BJ (cell line): Measurements from ENCODE around the gene RRP12. TPM values are rescaled to one million over a fixed set of nuclear protein-coding genes. Genes with fewer than 3 reads are reported as not detected.

ENCODE experiments used
- CTCF ChIA-PET: fragments of 350-600 bp; formaldehyde crosslinking; extraction: SDS; loops from one replicate; lab custom pipeline; 2021; ENCODE audit warnings: antibody characterized with exemption, inconsistent platforms; lab: Yijun Ruan, JAX
- POLR2A ChIA-PET: fragments of 300-600 bp; sonication (Branson Sonifier 250); formaldehyde crosslinking; extraction: SDS; loops from one replicate; lab custom pipeline; 2021; ENCODE audit warnings: antibody characterized with exemption; lab: Charles Lee
- DNase-seq: peaks from one replicate; pipeline ENCODE4 v3.0.0-alpha.2; 2011; ENCODE audit warnings: low read depth
- H3K27me3 ChIP-seq: 2 replicates; pipeline ENCODE4 v1.6.0; 2011; ENCODE audit warnings: low read length; ENCODE audit not compliant: control insufficient read depth, insufficient read depth
- H3K36me3 ChIP-seq: 2 replicates; pipeline ENCODE4 v1.5.1; 2011; ENCODE audit warnings: low read length; ENCODE audit not compliant: control insufficient read depth, insufficient read depth
- H3K4me3 ChIP-seq: 2 replicates; pipeline ENCODE4 v1.5.1; 2011; ENCODE audit warnings: low read depth, mild to moderate bottlenecking, control low read depth, low read length
- CTCF ChIP-seq: IDR thresholded peaks from 2 replicates; pipeline ENCODE4 v1.5.1; 2011; ENCODE audit warnings: low read depth, mild to moderate bottlenecking, control low read depth, inconsistent platforms, low read length, moderate library complexity; ENCODE audit not compliant: insufficient read depth
- polyA plus RNA-seq: library from polyadenylated mRNA; depleted of rRNA; stranded (reverse); fragments of >200 nt; gene quantifications from 2 replicates; pipeline ENCODE4 v1.2.3, GENCODE V29; 2011

RRP12 gene
- polyA plus RNA-seq, 1 experiment, result 16.3 TPM

- no peaks in the 10 kb centered on the region for H3K27me3 ChIP-seq
- TF ChIP-seq CTCF, result no peak
- POLR2A ChIA-PET, result no interaction called here
- no peak overlapping the region for H3K4me3 ChIP-seq
- peaks cover 26% of the 10 kb centered on the region for H3K36me3 ChIP-seq
- CTCF ChIA-PET, result interaction anchor here (0.7 to 3.4 kb wide), 7 partner anchors 13 to 286 kb away, joined by 3 to 10 read pairs (median 4); partner anchors contain the start of gene RRP12
- no peak for DNase-seq
These were observed 42.4 kb downstream of the RRP12 start for GRCh38 chr10:97358781-97359180.

DNA sequence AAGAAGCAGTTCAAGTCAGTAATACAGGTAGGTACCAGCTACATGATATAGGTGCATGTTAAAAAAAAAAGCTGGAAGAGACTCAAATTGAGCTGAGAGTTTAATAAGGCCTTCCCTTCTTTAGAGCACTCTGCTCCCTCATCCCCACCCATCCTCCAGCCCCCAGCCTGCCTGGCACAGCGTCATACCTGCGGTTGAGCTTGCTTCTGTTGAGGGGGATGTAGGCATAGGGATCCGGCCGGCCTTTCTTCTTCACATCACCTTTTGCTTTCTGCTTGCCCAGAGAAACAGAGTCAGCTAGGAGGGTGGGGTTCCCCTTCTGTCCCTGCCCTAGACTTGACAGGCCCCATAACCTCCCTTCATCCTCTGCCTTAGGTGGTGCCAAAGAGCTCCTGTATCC, 42.8 kb downstream of the RRP12 start:
- Histone ChIP-seq H3K4me3 (no peak overlapping the region), H3K36me3 (peaks cover 23% of the 10 kb centered on the region), H3K27me3 (no peaks in the 10 kb centered on the region)
- DNase-seq, result no peak
- ChIA-PET CTCF (interaction anchor here (1.0 to 3.4 kb wide), 5 partner anchors 18 to 285 kb away, joined by 3 to 10 read pairs (median 3); partner anchors contain the start of gene RRP12), POLR2A (no interaction called here)
- no peak for TF ChIP-seq CTCF

GRCh38 chr10:97356918-97357317, 44.2 kb downstream of the RRP12 start:
- H3K27me3 ChIP-seq, result no peaks in the 10 kb centered on the region
- no peak for DNase-seq
- ChIA-PET CTCF (interaction anchor here (1.2 to 3.4 kb wide), 4 partner anchors 10 to 79 kb away, joined by 3 to 15 read pairs (median 8); partner anchors contain the start of gene RRP12), POLR2A (no interaction called here)
- no peak for TF ChIP-seq CTCF
- H3K4me3 ChIP-seq, result no peak overlapping the region
- peaks cover 21% of the 10 kb centered on the region for H3K36me3 ChIP-seq

DNA sequence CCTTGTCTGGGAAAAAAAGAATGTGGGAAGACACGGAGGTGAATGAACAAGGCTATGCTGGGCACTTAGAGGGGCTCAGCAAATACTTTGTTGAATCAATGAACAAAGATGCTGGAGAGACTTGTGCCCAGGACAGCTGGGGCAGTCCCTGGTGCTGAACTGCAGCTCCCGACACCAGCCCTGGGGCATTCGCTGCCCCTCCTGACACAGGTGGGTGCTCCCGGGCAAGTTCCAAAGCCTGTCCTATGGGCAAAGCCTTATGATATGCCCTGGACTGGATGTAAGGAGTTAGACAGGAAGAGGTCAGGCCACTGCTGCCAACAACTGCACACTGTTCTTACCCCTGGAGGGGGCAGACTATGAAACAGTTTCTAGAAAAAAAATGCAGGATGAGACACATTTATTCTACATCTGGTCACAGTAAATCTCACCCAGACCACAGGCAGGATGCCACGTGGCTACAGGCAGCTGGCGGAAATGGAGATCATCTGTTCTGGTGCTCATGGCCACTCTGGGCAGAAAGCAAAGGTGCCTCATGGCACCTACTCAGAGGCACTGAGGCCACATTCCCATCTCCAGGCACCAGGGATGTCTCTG, 44.7 kb downstream of the RRP12 start:
- H3K4me3 ChIP-seq, result no peak overlapping the region
- peak; percentile 30; the same call in 1 of the 2 replicates for TF ChIP-seq CTCF
- H3K27me3 ChIP-seq, result no peaks in the 10 kb centered on the region
- peak; percentile 37 for DNase-seq
- CTCF ChIA-PET, result interaction anchor here (1.4 to 3.1 kb wide), 3 partner anchors 24 to 82 kb away, joined by 5 to 15 read pairs (median 5); no protein-coding TSS in a partner anchor
- peaks cover 19% of the 10 kb centered on the region for H3K36me3 ChIP-seq
- POLR2A ChIA-PET, result no interaction called here

- TF ChIP-seq CTCF, result peak; percentile 44
- CTCF ChIA-PET, result interaction anchor here (0.7 to 3.1 kb wide), 5 partner anchors 23 to 318 kb away, joined by 3 to 15 read pairs (median 5); no protein-coding TSS in a partner anchor
- POLR2A ChIA-PET, result no interaction called here
- DNase-seq, result no peak
- H3K27me3 ChIP-seq, result no peaks in the 10 kb centered on the region
- H3K4me3 ChIP-seq, result no peak overlapping the region
- H3K36me3 ChIP-seq, result peaks cover 17% of the 10 kb centered on the region
These were observed 45.6 kb downstream of the RRP12 start for GRCh38 chr10:97355571-97355975.
